ENCODE measurements around the gene MAL. TPM values are rescaled to one million over a fixed set of nuclear protein-coding genes. Genes with fewer than 3 reads are reported as not detected.
"Not testable (repeated sequence)": the region's sequence is repeated elsewhere in the genome, so short reads cannot be mapped to it uniquely, and the experiment has no call there.

Gene MAL
- polyA plus RNA-seq, 1 donor from 2014 or later, result not detected

- Histone ChIP-seq H3K9me2 (ENCODE audit: insufficient read depth, low read length) (no peaks in the 10 kb centered on the region), H3K36me3 (ENCODE audit: insufficient read depth, low read length) (peaks cover 4% of the 10 kb centered on the region), H3K27me3 (ENCODE audit: insufficient read depth, low read depth, low read length) (no peaks in the 10 kb centered on the region), H2AFZ (ENCODE audit: low read depth, low read length) (no peak overlapping the region), H3K27ac (ENCODE audit: low read length) (no peak overlapping the region), H3F3A (ENCODE audit: insufficient read depth, low read length, poor library complexity, severe bottlenecking) (no peaks in the 10 kb centered on the region), H3K4me3 (ENCODE audit: low read length) (no peak overlapping the region), H3K79me2 (replicated peaks; ENCODE audit: insufficient read depth, low read length) (no peaks in the 10 kb centered on the region), H3K9me3 (ENCODE audit: low read length) (no peaks in the 10 kb centered on the region), H3K4me2 (ENCODE audit: low read length) (no peak overlapping the region), H4K20me1 (ENCODE audit: insufficient read depth) (no peaks in the 10 kb centered on the region), H3K9ac (ENCODE audit: low read length) (no peak overlapping the region)
- no peak for TF ChIP-seq RAD21 (conservative IDR thresholded peaks at IDR 0.05)
- no peak for TF ChIP-seq EP300 (conservative IDR thresholded peaks at IDR 0.05; ENCODE audit: poor library complexity, severe bottlenecking)
- TF ChIP-seq SMC3 (conservative IDR thresholded peaks at IDR 0.05; ENCODE audit: poor library complexity), result no peak
- no peak for TF ChIP-seq MXI1 (conservative IDR thresholded peaks at IDR 0.05; ENCODE audit: poor library complexity, severe bottlenecking)
- no peak for TF ChIP-seq REST (IDR thresholded peaks at IDR 0.05; ENCODE audit: borderline replicate concordance)
- TF ChIP-seq EZH2 (IDR thresholded peaks at IDR 0.05; ENCODE audit: borderline replicate concordance, insufficient read depth, low read length, poor library complexity, severe bottlenecking), result no peak
- no peak for TF ChIP-seq CTCF (IDR thresholded peaks at IDR 0.05; ENCODE audit: poor library complexity, severe bottlenecking)
- no peak for TF ChIP-seq TAF1 (IDR thresholded peaks at IDR 0.05; ENCODE audit: low read depth)
- TF ChIP-seq POLR2AphosphoS5 (IDR thresholded peaks at IDR 0.05), result no peak
These were observed 66.5 kb downstream of the MAL start for GRCh38 chr2:95091885-95092555.

- H3K9me2 ChIP-seq (ENCODE audit: insufficient read depth, low read length); H3K9ac ChIP-seq (ENCODE audit: low read length); H3K4me2 ChIP-seq (ENCODE audit: low read length); H3K4me3 ChIP-seq (ENCODE audit: low read length); H2AFZ ChIP-seq (ENCODE audit: low read depth, low read length); H4K20me1 ChIP-seq (ENCODE audit: insufficient read depth); H3K79me2 ChIP-seq (replicated peaks; ENCODE audit: insufficient read depth, low read length); H3K27me3 ChIP-seq (ENCODE audit: insufficient read depth, low read depth, low read length); H3F3A ChIP-seq (ENCODE audit: insufficient read depth, low read length, poor library complexity, severe bottlenecking); H3K9me3 ChIP-seq (ENCODE audit: low read length); H3K36me3 ChIP-seq (ENCODE audit: insufficient read depth, low read length); H3K27ac ChIP-seq (ENCODE audit: low read length): not testable (repeated sequence)
These were observed 72.8 kb downstream of the MAL start for GRCh38 chr2:95098273-95098672.

All from neural cell (in vitro differentiated cells).